Activated T-cell treated with anti-CD3 and anti-CD28 coated beads for 48 hours (primary cell): ENCODE measurements around the gene TRIM26.

Experiments used
- DNase-seq: peaks from one replicate; pipeline ENCODE4 v3.0.0-alpha.2; 2020; ENCODE audit warnings: low read depth

Gene TRIM26

DNA sequence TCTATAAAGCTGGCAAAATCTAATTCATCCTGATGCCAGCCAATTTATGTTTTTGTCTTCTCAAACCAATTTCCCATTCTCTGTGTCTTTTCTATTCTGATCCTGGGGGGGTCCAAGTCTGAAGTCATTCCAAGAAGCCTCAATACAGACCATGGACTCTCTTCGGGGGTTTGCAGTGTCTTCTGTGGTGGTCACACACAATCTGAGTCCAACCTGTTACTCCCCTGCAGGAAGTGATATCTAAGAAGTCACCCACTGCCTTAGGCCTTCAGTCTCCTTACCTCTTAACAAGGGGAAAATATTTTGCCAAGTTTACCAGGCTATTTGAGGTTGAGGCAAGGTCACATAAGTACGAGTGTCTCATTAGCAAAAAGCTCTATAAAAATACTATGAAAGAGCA is 1.9 kb downstream of the TRIM26 start:
- DNase-seq = no peak

DNA sequence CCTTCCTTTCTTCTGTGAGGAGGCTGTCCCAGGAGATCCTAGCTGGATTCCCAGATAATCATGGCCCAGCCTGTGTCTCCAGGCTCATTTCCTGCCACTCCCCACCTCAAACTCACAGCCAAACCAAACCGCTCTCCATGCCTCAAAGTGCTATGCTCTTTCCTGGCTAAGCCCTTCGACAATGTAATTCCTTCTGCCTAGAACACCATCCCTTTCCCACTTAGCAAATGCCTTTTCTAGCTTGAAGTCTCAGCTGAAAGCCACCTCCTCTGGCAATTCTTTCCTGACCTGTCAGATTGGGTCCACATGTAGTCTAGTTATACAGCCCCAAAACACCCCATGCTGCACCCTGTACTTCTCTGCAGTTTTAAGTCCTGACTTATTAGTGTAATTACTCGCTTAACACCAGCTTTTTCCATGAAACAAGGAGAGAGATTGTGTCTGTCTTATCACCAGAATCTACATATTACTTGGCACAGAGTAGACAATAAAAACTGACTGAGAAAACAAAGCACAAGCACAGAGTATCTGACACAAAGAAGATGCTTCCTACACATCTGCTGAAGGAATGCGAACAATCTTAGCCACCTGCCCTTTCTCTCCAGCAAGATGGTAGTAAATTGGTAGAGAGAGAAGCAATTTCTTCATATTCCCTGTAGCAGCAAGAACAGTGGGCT is 5.4 kb downstream of the TRIM26 start:
- no peak for DNase-seq

DNA sequence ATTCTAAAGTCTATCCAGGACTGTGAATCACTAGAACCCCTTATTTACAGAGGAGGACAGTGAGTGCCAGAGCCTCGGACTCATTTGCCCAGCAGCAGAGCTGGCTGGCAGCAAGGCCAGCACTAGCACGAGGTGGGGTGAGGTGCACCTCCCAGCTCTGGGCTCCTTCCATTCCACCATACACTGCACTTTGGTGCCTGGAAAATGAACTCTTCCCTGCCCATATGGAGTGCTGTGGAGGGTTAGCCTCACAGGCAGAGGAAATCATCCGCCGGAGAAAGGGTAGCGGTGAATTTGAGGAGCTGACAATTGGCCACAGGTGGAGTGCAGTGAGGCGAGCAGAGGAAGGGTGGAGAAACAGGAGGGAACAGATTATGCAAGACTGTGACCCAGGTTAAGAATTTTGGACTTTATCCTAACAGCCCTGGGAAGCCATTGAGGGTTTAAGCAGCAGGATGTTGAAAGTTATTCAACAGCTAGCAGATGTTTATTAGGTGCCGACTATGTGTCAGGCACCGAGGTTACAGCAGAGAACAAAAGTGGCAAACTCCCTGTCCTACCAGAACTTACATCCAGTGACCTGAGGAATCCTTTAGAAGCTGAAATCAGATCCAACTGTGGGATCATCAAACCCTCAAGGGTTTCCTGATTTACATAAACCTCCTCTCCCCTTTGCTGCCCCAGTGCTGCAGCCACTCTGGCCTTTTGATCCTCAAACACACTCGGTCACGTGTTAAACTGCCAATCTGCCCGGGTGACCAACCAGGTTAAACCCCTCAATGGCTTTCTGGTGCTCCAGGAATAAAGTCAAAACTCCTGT is 6.2 kb downstream of the TRIM26 start:
- no peak for DNase-seq

DNA sequence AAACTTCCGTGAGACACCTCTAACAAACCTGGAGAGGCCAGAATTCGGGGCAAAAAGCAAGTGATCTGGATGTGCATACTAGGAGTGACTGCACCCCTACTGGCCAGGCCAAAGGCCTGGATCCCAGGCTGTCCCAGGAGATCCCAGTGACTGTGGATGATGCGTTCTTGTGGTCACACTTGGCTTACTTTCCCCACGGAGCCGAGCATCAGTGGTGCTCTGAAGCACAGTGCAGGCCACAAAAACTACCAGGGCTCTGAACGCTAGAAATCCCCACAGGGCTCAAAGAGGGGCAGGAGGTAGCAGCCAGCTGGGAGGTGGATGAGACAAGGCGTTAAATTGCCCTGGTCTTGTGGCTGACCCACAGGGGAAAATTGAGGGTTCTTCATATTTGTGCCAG is 7.1 kb downstream of the TRIM26 start:
- DNase-seq = no peak

DNA sequence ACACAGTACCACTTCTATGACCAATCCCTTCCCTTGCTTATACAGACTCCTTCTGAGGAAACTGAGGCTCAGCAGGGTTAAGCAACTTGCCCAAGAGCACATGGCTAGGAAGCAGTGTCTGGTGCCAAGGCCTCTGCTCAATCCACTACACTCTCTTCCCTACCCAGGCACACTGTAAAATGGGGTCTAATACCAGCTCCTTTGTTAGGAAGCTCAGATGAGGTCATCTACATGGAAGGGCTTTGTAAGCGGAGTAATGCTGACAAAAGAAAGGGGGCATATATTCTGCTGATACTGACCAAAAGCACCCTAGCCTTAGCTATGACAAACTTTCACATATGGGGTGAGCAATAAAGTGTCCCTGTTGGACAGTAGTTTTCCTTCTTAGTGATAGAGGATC is 9.1 kb downstream of the TRIM26 start:
- DNase-seq = no peak

DNA sequence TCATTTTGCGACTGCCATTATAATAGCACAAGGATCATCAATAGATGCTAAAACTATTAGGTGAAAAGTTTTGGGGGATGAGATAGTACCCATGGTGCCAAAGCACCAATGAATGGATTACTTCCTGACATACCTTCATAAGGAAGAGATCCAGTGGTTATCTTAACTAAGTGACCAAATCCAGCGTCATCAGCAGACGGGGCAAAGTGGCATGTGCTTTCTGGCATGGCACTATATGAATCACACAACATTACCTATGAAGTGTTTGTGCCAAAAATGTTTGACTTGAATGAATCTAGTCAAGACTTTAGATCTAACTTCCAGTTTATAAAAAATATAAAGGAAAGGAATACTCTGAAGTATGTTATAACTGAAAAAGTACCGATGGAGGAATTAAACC is 10.8 kb downstream of the TRIM26 start:
- DNase-seq = no peak

DNA sequence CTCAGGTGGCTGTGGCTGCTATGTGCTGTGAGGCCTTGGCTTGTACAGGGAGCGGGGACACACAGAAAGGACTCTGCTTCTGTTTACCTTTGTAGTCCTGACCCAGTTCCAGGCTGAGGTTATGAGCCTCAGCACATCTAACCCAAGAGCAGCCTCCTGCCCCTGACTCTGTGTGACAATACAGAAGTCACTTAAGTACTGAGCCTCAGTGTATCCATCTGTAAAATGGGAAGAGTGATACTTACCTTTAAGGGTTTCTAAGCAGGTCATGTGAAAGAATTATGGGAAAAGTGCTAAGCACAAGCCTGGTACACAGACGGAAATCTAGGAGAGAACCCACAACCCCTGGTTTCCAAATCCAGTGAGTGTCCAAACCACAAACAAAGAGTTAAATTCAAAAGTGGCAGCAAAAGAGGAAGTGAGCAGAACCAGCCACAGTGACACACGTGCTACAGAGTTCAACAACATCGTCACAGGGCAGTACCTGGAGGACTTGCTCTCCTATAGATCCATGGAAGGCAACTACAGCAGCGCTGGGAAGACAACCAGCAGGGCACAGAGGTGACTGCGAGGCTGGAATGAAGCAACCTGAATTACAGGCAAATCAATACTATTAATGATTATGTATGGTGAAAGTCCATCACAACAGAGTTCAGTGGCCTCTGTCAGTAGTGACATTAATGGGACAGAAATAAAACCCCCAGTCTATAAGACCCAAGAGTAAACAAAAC is 12.5 kb downstream of the TRIM26 start:
- DNase-seq = no peak

DNA sequence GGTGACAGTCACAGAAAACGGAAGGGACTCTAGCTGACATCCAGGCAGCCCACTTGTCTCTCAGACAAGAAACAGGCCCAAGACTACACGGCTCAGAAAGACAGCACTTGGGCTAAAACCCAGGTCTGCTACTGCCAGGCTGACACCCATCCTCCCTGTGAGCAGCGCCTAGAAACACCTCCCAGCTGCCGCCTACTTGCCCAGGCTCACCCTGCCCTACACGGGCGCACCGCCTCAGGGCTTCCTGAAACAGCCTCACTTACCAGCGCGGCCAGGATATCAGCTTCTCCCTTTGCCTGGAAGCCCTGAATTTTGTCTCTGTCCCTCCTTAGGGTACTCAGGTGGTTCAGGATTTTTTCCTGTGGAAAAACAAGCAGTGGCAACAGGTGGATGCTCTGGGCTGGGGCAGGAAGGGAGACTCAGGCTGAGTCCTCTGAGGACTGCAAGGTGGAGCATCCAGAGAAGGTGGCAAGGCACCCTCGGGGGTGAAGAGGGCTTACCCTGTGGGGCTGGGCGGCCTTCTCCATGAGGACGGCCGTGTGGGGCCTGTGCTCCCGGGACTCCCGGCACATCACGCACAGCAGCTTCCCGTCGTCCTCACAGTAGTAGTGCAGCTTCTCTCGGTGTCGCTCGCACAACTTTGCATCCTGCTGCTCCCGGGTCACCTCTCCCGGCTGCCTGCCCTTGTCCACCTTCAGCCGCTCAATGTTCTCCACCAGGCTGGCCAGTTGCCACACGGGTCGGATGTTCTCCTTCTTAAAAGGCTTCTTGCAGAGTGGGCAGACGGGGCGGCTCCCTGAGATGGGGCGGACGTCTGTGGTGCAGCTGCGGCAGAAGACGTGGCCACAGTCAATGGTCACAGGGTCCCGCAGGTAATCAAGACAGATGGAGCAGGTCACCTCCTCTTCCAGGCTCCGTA is 14.8 kb downstream of the TRIM26 start:
- DNase-seq = no peak

DNA sequence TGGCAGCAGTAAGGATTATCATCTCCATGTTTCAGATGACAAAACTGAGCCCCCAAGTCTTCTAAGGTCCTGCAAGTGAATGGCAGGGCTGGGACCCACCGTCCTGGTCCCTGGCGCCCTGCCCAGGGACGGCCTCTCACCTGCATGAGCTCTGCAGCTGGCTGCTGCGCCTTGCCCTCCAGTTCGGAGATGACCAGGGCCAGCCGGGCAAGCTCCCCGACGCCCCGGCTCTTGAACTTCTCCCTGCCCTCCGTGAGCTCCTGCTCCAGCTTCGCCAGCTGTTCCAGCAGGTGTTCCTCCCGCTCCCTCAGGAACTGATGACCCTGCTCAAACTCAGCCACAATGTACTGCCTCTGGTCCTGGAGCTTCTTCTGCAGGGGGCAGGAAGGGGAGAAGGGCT is 16.8 kb downstream of the TRIM26 start:
- no peak for DNase-seq

DNA sequence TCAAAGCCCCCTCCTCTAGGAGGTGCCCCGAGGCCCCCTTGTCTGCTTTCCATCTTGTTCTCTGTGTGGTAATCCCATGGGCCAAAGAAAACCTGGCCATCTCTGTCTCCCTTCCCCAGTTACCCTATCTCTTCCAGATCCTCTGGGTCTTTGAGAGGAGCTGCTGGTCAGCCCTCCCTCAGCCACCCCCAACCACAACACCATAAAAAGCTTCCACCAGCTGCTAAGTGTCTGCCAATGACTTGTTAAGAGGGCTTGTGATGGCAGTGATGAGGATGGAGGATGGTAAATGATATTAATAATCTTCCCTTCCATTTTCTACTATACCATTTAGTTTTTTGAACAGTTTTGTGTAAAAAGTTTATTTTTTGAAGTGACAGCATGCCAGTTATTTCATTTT is 17.3 kb downstream of the TRIM26 start:
- no peak for DNase-seq

DNA sequence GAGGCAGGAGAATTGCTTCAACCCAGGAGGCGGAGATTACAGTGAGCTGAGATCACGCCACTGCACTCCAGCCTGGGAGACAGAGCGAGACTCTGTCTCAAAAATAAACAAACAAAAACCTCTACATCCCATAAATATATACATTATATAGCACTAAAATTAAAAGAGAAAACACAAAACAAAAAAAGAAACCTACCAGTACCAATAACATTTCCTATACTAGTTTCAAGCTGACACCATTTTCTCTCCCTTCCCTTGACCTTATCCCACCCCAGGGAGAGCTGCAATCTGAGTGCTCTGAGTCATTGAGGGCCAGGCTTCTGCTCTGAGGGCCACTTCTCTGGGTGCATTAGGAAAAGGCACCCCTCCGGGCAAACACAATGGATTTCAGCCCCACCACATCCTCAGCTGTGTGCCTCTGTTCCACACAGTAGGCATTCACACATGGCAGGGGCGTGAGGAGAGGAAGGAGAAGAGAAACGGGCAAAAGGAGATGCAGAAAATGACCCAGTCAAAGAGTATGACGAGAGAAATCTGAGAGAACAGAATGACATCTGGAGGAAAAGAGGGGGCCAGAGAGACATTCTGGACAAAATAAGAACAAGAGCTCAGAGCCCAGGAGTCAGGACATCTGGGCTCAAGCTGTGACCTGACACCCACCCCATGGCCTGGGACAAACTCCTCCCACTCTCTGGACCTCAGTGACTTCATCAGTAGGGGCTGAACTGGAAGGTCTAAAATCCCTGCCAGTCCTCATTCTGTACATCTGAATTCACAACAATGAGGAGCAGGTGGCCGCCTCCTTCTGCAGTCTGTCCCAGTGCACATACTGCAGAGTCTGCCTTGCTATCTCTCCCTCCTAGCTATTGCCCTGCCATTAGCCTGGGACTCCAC is 18.2 kb downstream of the TRIM26 start:
- DNase-seq = no peak

DNA sequence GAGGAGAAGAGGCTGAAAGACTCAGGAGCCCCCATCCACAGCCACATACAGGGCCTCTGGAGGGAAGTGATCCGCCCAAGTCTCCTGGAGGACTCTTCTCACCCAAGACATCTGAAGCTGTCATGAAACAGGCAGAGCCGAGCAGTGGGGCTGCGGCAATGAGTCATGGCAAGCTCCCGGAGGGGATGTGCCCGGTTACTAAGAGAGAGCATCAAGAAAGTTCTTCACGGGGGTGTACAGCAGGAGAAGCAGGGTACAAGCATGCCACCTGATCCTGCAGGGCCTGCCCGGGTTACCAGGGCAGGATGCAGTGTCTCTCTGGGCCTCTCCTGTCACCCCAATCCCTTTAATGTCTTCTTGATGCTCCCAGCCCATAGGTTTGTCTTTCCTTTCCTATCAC is 21.1 kb downstream of the TRIM26 start:
- DNase-seq = no peak

DNA sequence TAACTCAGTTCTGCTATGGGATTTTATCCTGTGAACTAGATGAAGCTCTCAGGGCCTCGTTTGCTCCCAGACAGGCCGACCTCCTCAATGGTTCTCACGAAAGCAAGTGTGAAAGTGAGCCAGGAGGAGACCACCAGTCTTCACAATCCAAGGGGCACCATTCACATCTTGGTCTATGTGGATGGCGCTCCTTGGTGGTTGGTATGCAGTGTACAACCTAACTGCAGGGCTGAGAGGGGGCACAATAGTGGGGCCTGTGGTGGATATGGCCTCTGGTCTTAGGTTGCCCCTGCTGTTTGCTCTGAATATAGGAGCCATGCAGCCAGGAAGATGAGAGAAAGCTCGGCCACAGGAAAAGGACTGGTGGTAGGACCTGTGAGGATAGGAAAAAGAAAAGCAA is 24.7 kb downstream of the TRIM26 start:
- no peak for DNase-seq

DNA sequence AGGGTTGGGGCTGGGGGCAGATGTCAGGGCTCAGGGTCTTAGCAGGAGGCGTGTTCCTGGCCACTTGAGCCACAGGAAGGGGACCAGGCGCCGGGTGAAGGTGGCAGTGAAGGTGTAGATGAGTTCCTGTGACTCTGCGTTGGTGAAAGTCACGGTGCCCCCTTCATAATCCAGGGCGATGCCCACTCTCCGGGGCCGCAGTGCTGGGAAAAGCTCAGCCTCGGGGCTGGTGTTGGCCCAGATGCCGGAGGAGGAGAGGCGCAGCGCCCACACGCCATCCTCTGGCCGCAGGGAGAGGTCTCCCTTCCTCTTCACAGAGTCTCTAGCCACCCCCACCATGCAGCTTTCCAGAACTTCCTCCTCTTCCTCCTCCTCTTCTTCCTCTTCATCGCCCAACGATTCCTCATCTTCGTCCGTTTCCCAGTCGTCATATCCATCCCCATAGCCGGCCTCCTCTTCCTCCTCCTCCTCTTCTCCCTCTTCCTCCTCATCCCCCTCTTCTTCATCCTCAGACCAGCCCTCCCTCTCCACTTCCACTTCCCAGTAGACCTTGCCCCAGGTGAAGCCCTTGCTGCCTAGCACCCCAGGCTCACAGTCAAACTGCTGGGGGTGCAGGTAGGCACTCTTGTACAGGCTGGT is 27.2 kb downstream of the TRIM26 start:
- DNase-seq = no peak

DNA sequence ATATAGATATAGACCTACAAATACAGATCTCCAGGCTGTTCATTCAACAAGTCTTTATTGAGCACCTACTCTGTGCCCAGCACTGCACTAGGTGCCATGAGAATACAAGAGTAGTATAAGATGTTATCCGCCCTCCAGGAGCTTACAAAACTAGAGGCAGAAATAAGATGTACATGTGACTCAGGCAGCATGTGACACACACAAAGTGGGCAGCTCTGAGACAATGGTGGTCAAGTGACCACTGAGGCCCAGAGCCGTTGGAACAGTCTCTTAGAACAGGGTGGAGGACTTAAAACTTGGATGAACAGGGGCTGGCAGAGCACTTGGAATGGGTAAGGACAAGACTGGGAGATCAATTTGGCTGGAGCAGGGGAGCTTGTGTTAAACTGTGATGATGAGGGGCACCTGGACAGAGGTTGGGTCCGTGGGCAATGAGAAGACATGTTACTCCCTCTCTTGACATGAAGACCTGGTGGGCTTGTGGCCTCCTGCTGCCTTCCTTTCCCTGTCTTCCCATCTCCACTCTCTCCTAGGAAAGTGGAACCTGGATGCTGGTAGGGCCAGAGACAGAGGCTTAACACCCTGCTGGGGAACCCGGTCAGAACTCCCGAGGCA is 28.7 kb downstream of the TRIM26 start:
- DNase-seq = no peak

DNA sequence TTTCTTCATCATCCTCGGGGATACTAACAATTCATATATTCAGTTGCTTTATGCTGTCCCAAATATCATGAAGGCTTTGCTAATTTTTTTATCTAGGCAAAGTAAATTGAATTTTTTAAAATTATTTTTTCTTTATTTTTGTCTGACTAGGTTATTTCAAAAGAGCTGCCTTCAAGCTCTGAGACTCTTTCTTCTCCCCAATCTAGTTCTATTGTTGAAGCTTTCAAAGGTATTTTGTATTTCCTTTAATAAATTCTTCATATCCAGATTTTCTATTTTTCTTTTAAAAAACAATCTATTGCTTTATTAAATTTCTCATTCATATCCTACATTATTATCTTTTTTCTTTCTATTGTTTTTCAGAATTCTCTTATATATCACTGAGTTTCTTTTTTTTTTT is 33.1 kb downstream of the TRIM26 start:
- no peak for DNase-seq

DNA sequence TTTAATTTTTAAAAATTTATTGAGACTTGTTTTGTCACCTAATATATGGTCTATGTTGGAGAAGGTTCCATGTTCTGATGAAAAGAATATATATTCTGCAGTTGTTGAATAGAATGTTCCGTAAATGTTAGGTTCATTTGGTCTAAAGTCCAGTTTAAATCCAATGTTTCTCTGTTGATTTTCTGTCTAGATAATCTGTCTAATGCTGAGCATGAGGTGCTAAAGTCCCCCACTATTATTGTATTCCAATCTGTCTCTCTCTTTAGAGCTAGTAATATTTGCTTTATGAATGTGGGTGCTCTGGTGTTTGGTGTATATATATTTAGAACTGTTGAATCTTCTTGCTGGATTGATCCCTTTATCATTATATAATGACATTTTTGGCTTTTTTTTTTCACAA is 34.4 kb downstream of the TRIM26 start:
- DNase-seq = no peak

DNA sequence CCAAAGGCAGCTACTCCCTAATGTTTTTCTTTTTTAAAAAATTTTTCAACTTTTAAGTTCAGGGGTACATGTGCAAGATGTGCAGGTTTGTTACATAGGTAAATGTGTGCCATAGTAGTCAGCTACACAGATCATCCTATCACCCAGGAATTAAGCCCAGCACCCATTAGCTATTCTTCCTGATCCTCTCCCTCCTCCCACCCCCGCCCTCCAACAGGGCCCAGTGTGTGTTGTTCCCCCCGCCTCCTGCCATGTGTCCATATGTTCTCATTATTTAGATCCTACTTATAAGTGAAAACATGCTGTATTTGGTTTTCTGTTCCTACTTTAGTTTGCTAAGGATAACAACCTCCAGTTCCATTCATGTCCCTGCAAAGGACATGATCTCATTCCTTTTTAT is 37.4 kb downstream of the TRIM26 start:
- DNase-seq = no peak

DNA sequence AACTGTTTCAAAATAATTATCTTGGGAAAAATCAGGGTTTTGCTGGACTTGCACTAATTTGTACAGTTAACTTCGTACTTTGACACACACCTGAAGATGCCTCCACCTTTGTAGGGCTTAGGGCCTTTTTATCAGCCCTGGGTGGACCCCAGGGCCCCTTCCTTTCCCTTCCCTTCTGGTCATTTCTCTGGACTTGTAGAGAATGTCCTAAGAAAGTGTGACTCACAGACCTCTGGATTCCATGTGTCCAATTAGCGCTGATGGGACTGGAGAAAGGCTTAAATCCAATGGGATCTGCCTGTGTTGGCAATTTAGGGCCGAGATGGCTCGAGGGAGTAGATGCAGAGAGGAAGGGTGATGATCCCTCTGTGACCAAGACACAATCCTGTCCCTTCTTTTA is 40.5 kb downstream of the TRIM26 start:
- no peak for DNase-seq
